ENCODE results near the gene REG3G. TPM values are rescaled to one million over a fixed set of nuclear protein-coding genes. Genes with fewer than 3 reads are reported as not detected.
A peak's percentile ranks its signal among the peaks of the same experiment; 100 is the strongest.

REG3G gene
- total and polyA plus RNA-seq, 10 of the 15 experiments (the other 5 are each of a cell fraction or from before 2014, with no cell fraction given): 0.33 TPM; not detected in 9

GRCh38 chr2:78999406-78999805, 26.1 kb upstream of the REG3G start:
- no TSS peak for BruUV-seq (replicated peaks)
- WGBS (ENCODE audit: insufficient coverage, insufficient replicate concordance, low lambda C conversion rate, missing lambda C conversion rate): 0% methylated on average over 3 of the region's 3 CpGs
- TF ChIP-seq JUND (IDR thresholded peaks at IDR 0.05; ENCODE audit: low read depth, low read length) (no peak), ZZZ3 (IDR thresholded peaks at IDR 0.05; ENCODE audit: control insufficient read depth, insufficient read length, low read depth) (no peak), E2F4 (IDR thresholded peaks at IDR 0.05; ENCODE audit: low read depth, low read length) (no peak), ZNF687 (IDR thresholded peaks at IDR 0.05) (no peak), ATF7 (IDR thresholded peaks at IDR 0.05; ENCODE audit: low read depth) (no peak), EZH2 (IDR thresholded peaks at IDR 0.05; ENCODE audit: borderline replicate concordance, control insufficient read depth, low read depth, low read length) (no peak), EED (IDR thresholded peaks at IDR 0.05; ENCODE audit: low read depth) (no peak), IRF5 (IDR thresholded peaks at IDR 0.05; ENCODE audit: borderline replicate concordance) (no peak), RB1 (IDR thresholded peaks at IDR 0.05; ENCODE audit: borderline replicate concordance) (no peak), CEBPZ (IDR thresholded peaks at IDR 0.05; ENCODE audit: low read depth, low read length) (no peak), MTA3 (IDR thresholded peaks at IDR 0.05; ENCODE audit: borderline replicate concordance, low read length) (no peak), BMI1 (IDR thresholded peaks at IDR 0.05; ENCODE audit: borderline replicate concordance) (no peak), CHD1 (IDR thresholded peaks at IDR 0.05; ENCODE audit: low read depth, low read length) (no peak)

More at GRCh38 chr2:78999406-78999805, 26.1 kb upstream of the REG3G start:
- ChIA-PET CTCF (interaction anchor here (0.9 to 4.4 kb wide), 9 partner anchors 10 to 648 kb away, joined by 3 to 22 read pairs (median 6); no protein-coding TSS in a partner anchor), POLR2A (no interaction called here), SMC1A (ENCODE audit: uncharacterized antibody, unreplicated experiment) (interaction anchor here (1.3 to 1.5 kb wide), 2 partner anchors 9 to 326 kb away, joined by 3 read pairs; no protein-coding TSS in a partner anchor), RAD21 (ENCODE audit: unreplicated experiment) (interaction anchor here (1.2 to 1.7 kb wide), 2 partner anchors 19 to 327 kb away, joined by 4 to 7 read pairs; no protein-coding TSS in a partner anchor)
- Histone ChIP-seq H3K4me3 (no peak overlapping the region), H3K79me2 (ENCODE audit: control insufficient read depth, insufficient read depth, low read length) (no peaks in the 10 kb centered on the region), H3K36me3 (ENCODE audit: control insufficient read depth in 2 of 2, insufficient read depth in 2 of 2, low read length in 1 of 2) (no peaks in the 10 kb centered on the region), H3K27ac (ENCODE audit: control insufficient read depth, insufficient read depth) (no peak overlapping the region), H4K20me1 (ENCODE audit: control insufficient read depth, insufficient read depth) (no peaks in the 10 kb centered on the region), H3K9ac (ENCODE audit: control insufficient read depth, insufficient read depth, low read length) (no peak overlapping the region), H3K9me3 (replicated peaks; ENCODE audit: control insufficient read depth, insufficient read depth, low read length) (no peaks in the 10 kb centered on the region), H3K27me3 (replicated peaks in 1 of 2; ENCODE audit: control insufficient read depth in 2 of 2, insufficient read depth in 2 of 2, low read length in 1 of 2) (no peaks in the 10 kb centered on the region; a peak in 2 of 4 replicates), H3K4me1 (ENCODE audit: control insufficient read depth, insufficient read depth, low read length) (no peaks in the 10 kb centered on the region), H2AFZ (ENCODE audit: control insufficient read depth, low read depth, low read length) (no peak overlapping the region), H3K4me2 (ENCODE audit: control insufficient read depth, insufficient read depth) (no peak overlapping the region)
- intact Hi-C loops (cut with micrococcal nuclease; ENCODE audit: unreplicated experiment) (loop anchor here (1.0 to 5.0 kb wide), 2 partner anchors 327 to 648 kb away; no protein-coding TSS in a partner anchor), in situ Hi-C loops (cut with MboI) (no loop called here)
- DNase-seq (ENCODE audit: low read depth, low spot score): no peak
- FAIRE-seq: peak; percentile 71
- ATAC-seq: peak; percentile 65; the same call in 2 of the 3 replicates
